ENCODE measurements around the gene C1orf174.

C1orf174 gene

GRCh38 chr1:3881193-3881480 is 18.9 kb downstream of the C1orf174 start:
- no peak overlapping the region for H3K4me3 ChIP-seq (ENCODE audit: low read length)
- DNase-seq (ENCODE audit: low read depth): no peak
- no peak for TF ChIP-seq CTCF (IDR thresholded peaks at IDR 0.05; ENCODE audit: insufficient read depth, low read depth, low read length, missing control alignments)

DNA sequence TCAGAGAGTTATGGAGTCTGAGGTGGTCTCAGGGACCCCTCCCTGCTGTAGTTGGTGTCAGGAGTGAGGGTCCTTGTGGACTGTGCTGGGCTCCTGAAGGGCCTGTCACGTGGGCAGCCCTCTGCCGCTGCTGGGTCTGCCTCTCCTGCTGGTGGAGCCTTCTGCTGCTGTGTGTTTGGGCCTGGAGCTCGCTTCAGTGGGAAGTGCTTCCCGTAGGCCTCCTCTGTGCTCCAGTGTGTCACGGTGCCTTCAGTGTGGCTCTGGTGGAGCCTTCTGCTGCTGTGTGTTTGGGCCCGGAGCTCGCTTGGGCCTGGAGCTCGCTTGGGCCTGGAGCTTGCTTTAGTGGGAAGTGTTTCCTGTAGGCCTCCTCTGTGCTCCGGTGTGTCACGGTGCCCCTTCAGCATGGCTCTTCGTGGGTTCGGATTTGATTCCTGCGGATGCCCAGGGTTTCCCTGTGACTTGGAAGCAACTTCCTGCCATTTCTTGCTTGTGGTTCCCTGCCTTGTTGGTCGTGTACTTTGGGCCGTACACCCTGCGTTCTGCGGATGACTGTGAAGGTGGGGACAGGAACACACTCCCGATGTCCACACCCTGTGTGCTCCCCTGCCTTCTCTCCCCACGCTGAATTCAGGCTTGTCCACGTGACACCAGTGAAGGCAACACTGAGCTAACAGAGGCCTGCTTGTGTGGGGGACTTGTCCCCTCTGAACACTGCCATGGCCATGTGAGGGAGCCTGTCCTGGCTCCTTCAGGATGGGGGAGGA is 19.5 kb downstream of the C1orf174 start:
- H3K4me3 ChIP-seq (ENCODE audit: low read length): no peak overlapping the region
- no peak for DNase-seq (ENCODE audit: low read depth)
- TF ChIP-seq CTCF (IDR thresholded peaks at IDR 0.05; ENCODE audit: insufficient read depth, low read depth, low read length, missing control alignments): no peak

GRCh38 chr1:3879787-3880428 is 20.2 kb downstream of the C1orf174 start:
- H3K4me3 ChIP-seq (ENCODE audit: low read length): no peak overlapping the region
- no peak for DNase-seq (ENCODE audit: low read depth)
- TF ChIP-seq CTCF (IDR thresholded peaks at IDR 0.05; ENCODE audit: insufficient read depth, low read depth, low read length, missing control alignments): no peak

DNA sequence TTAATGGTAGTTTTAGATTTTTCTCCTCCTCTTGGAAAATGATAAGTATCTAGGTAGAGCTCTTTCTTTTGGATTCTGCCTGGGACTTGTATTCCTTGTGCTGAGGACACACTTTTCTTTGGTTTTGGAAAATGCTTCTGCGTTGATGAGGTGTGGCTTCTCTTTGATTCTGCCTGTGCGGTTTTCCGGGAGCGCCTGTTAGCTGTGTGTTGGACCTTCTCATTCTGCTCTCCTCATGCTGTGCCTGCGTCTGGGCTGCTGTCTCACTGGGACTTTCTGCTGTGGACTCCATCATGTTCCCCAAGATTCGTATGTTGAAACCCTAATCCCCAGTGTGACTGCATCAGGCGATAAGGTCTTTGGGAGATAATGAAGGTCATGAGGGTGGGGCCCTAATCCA is 21.0 kb downstream of the C1orf174 start:
- no peak overlapping the region for H3K4me3 ChIP-seq (ENCODE audit: low read length)
- no peak for TF ChIP-seq CTCF (IDR thresholded peaks at IDR 0.05; ENCODE audit: insufficient read depth, low read depth, low read length, missing control alignments)
- DNase-seq (ENCODE audit: low read depth): no peak

GRCh38 chr1:3876716-3877115 is 23.4 kb downstream of the C1orf174 start:
- no peak overlapping the region for H3K4me3 ChIP-seq (ENCODE audit: low read length)
- no peak for TF ChIP-seq CTCF (IDR thresholded peaks at IDR 0.05; ENCODE audit: insufficient read depth, low read depth, low read length, missing control alignments)
- no peak for DNase-seq (ENCODE audit: low read depth)

DNA sequence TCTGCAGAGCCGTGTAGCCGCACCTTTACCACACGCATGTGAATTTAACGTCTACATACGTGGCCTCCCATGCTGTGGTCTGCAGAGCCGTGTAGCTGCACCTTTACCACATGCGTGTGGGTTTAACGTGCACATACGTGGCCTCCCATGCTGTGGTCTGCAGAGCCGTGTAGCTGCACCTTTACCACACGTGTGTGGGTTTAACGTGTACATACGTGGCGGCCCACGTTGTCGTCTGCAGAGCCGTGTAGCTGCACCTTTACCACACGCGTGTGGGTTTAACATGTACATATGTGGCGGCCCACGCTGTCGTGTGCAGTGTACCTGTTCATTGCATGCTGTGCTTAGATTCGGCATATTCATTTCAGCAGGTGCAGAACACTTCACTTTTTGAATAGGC is 25.3 kb downstream of the C1orf174 start:
- H3K4me3 ChIP-seq (ENCODE audit: low read length): no peak overlapping the region
- no peak for TF ChIP-seq CTCF (IDR thresholded peaks at IDR 0.05; ENCODE audit: insufficient read depth, low read depth, low read length, missing control alignments)
- no peak for DNase-seq (ENCODE audit: low read depth)

DNA sequence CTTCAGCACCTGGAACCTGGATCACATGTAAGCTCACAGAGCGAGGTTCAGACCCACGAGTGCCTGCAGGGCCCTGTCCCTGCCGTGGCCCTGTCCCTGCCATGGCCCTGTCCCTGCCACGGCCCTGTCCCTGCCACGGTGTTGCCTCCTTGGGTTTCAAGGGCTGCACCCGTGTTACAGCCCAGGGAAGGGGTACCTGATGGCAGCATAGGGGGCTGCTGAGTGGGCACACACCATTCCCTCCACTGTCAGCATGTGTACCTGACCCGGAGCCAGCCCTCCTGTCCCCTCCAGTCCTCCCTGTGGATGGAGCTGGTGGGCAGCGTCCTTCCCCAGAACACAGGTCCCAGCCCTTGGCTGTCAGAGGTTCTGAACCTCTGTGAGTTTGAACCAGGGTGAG is 27.5 kb downstream of the C1orf174 start:
- no peak for TF ChIP-seq CTCF (IDR thresholded peaks at IDR 0.05; ENCODE audit: insufficient read depth, low read depth, low read length, missing control alignments)
- no peak overlapping the region for H3K4me3 ChIP-seq (ENCODE audit: low read length)
- no peak for DNase-seq (ENCODE audit: low read depth)
